GM12875 (cell line): Measurements from ENCODE around the gene DNASE1L1.
A peak's percentile ranks its signal among the peaks of the same experiment; 100 is the strongest.

ENCODE experiments used
- H3K4me3 ChIP-seq: one replicate; pipeline ENCODE4 v1.5.1; 2011; ENCODE audit warnings: low read depth, low read length, control low read depth
- CTCF ChIP-seq: IDR thresholded peaks from 2 replicates; pipeline ENCODE4 v1.5.1; 2011; ENCODE audit warnings: low read depth, mild to moderate bottlenecking, control low read depth, inconsistent platforms, low read length, moderate library complexity, borderline replicate concordance; ENCODE audit not compliant: insufficient read depth

Gene DNASE1L1

GRCh38 chrX:154409222-154409871, at the start of gene DNASE1L1:
Gene DNASE1L1 (minus strand): TSS chrX:154409254. CDS start chrX:154405568, 3,686 bp downstream.
- TF ChIP-seq CTCF, result no peak
- peak within 1 kb of the TSS; percentile 52 for H3K4me3 ChIP-seq

GRCh38 chrX:154458116-154458953, 49.3 kb upstream of the DNASE1L1 start, which contains the start of gene PLXNA3:
Gene PLXNA3 (plus strand): TSS chrX:154458281. CDS start chrX:154460184, 1,903 bp downstream.
- peak within 1 kb of the TSS; percentile 75 for H3K4me3 ChIP-seq
- TF ChIP-seq CTCF, result no peak

- no peak for TF ChIP-seq CTCF
- H3K4me3 ChIP-seq, result peak overlapping the region; percentile 75
Measured at GRCh38 chrX:154457491-154458115, 48.5 kb upstream of the DNASE1L1 start.

- TF ChIP-seq CTCF, result no peak
- H3K4me3 ChIP-seq, result no peak overlapping the region
Measured at GRCh38 chrX:154452823-154453222, 43.8 kb upstream of the DNASE1L1 start.

GRCh38 chrX:154450312-154450711, 41.3 kb upstream of the DNASE1L1 start:
- no peak for TF ChIP-seq CTCF

GRCh38 chrX:154449618-154450017, 40.6 kb upstream of the DNASE1L1 start:
- no peak for TF ChIP-seq CTCF
- H3K4me3 ChIP-seq, result no peak overlapping the region

More at GRCh38 chrX:154450312-154450711, 41.3 kb upstream of the DNASE1L1 start:
- H3K4me3 ChIP-seq, result no peak overlapping the region

- H3K4me3 ChIP-seq, result no peak overlapping the region
- no peak for TF ChIP-seq CTCF
Measured at GRCh38 chrX:154448484-154448883, 39.4 kb upstream of the DNASE1L1 start.
